Activated CD8-positive, alpha-beta memory T cell treated with anti-CD3 and anti-CD28 coated beads, Interleukin-2, amount 50 U/mL, for 4 hours (primary cell): ENCODE data around the gene HOXD12.

ENCODE experiments used
- DNase-seq: peaks from one replicate; pipeline ENCODE4 v3.0.0-alpha.2; 2020

Gene HOXD12

DNA sequence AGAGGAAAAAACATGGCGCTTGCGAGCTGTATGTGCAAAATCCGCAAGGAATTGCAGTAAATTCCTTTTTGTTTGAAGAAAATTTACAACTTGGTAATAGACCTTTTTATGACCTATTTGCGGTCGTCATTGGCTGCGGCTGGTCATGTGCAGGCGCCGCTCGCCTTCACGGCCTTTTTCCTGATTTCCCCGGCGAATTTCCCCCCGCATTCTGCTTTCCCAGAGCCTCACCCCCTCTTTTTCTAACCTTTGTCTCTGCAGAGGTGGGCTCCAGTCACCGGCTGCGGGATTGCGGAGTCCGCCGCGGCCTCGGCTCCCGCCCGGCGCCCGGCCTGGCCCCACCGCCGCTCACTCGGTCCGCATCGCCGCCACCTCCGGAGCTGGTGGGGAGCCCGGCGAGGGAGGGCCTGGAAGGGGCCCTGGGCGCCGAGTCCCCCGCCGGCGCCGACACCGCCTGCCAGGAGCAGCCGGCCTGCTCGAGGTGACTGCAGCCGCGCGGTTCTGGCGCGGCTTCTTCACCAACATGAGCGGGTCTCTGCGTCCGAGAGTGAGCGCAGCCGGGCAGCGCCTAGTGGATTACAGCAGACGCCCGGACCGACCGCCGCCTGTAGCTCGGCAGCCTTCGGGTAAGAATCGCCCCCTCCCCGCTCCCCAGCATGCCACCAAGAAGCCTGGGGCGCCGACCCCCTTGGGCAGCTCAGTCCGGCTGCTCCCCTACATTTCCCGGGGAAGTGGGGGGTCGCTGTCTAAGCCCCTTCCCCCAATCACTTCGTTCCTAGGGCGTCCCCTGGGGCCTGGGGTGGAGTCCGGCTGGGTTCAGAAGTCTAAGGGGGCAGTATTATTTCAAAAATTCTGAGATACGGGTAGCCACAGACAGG lies 37.0 kb downstream of the HOXD12 start:
- DNase-seq = no peak

DNA sequence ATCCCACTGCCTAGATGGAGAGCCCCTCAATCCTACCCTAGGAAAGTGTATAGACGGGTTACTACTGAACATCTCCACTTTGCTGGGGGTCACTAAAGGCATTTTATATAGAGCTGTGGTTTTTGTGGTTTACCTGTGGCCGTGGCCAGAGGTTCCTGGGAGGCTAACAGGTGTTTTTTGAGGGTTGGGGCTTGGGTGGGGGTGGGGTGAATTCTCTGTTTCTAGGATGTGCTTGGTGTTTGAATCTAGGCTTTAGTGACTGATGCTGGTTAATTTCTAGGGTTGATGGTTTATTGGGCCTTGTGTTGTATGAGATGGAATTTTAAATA lies 37.6 kb downstream of the HOXD12 start:
- no peak for DNase-seq

DNA sequence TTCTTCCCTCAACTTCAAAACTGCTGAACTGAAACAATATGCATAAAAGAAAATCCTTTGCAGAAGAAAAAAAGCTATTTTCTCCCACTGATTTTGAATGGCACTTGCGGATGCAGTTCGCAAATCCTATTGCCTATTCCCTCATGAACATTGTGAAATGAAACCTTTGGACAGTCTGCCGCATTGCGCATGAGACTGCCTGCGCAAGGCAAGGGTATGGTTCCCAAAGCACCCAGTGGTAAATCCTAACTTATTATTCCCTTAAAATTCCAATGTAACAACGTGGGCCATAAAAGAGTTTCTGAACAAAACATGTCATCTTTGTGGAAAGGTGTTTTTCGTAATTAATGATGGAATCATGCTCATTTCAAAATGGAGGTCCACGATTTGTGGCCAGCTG lies 38.3 kb downstream of the HOXD12 start:
- no peak for DNase-seq

DNA sequence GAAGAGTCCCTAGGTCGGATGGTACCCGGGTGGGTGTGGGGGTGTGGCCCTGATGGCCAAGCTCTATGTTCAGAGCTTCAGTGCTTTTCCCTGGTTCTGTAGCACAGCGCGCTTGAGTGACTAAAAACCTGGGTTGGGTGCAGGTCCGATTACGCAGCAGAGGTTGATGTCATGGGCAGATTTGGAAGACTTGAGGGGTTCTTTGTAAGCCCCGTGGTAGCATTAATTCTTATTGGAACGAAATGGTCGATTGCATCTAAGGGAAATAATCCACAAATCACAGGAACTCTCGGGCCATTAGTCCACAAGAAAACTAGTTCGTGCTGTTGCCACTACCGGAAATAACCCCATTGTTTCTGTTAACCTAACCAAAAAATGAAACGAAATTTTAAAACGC lies 38.9 kb downstream of the HOXD12 start:
- DNase-seq = peak; percentile 9

DNA sequence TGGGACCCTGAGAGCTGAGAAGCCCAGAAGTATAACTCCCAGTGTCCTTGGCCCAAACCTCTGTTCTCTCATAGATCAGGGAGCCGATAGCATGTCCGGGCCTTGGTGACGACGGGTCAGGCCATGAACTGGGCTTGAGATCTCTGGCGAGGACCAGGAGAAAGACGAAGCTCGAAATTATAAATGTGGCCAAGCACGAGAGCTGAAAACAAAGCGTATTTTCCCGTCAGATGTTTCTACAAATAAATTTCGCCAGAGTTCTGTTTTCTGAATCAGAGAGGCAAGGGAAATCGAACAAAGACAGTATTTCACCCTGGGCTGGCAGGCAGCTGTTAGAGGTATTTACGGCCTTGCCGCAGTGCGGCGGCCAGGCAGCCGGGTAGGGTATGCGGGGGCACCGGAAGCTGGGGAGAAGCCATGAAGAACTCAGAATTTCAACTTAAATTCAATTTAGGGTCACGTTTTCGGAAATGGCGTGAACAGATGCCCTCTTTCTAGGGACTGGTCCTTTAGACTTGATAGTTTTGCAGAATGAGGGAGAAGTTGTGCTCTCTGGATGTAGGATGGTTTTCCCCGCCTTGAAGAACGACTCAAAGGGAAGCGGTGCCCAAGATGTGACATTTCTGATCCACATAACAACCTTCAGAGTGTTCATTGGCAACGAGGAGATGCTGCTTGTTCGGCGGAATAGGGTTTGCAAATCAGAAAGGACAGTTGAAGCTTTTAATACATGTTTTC lies 39.5 kb downstream of the HOXD12 start:
- peak; percentile 7 for DNase-seq

DNA sequence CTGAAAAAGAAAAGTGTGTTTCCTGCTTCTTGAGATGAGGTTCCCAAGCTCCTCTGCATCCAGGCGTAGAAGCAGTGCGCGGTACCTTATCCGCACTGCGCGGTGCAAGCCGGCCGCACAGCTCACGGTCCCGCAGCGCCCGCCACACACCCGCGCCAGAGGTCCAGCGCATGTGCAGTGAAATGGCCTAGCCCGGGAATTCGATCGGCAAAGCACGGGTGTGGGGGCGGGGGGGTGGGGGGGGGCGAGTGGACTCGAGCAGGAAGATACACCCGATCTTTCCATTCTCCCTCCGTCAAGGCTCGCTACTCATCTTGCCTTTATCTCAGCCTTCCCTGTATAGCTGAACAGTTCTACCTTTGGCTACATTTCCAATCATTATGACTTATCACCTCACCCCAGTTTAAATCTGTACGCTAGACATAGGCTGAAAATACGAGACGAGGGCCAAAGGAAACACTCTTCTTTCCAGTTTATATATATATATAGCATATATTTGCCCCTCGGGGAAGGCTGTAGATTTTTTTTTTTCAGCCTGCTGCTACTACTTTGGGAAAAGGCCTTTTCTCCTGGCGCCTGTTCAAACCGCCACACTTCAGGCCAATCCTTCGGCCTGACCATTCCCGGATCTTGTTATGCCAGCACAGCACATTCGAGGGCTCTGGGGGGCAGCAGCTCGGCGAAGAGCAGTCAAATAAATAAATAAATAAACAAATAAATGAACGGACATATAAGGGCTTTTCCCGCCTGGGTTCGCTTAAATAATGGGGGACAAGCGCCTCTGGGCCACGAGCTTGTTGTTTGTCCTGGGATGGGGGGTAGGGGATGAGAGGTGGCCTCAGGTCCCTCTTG lies 40.3 kb downstream of the HOXD12 start:
- no peak for DNase-seq

DNA sequence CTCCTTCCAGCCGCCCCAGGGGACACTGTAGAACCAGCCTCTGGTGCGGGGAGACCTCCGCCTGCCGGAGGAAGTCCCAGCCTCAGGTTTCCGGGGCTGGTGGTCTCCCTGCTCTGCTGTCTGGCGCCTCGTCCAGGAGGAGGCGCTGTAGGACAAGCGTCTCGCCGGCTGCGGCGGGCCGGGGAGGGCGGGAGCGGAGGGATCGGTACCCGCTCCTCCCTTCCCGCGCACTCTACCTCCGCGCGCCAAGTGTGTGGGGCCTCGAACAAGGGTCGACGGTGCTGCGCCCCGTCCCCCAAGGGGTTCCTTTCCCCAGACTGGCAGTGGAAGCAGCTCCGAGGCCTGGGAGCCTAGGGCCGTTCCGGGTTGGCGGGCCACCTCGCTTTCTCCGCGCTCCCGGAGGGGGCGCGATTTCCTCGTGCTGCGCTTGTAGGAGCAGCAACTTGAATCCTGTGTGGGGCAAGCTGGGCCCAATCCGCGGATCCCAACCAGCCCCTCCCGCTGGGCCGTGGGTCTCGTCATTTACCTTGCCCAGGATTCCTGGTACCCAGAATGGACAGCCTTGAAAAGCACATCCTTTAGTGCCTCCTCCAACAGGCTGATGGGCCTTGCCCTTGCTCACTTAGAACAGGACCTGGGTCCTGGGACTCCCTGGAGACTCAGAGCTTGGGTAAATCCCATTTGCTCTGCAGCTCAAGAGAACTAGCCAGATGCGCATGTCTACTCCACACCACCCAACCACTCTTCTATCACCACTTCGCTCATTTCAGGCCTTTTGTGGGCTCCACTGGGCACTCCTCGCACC lies 41.1 kb downstream of the HOXD12 start:
- peak; percentile 68 for DNase-seq

DNA sequence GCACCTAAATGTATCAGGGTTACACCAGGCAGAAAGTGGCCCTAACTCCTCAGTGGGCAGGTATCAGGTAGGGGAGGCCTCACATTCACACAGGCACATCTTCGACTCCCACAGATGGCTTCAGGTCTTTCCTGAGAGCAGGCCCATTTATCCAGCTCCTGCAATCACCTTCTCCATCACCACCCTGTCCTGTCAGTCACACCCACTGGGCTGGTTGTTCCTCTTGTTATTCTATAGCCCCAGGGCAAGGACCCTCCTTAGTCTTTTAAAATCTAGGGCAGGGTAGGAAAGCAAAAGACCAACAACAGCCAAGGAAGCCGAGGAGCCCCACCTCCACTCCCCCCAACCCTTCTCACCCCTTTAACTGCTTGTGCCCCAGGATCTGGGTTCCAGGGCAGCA lies 42.7 kb downstream of the HOXD12 start:
- DNase-seq = no peak

DNA sequence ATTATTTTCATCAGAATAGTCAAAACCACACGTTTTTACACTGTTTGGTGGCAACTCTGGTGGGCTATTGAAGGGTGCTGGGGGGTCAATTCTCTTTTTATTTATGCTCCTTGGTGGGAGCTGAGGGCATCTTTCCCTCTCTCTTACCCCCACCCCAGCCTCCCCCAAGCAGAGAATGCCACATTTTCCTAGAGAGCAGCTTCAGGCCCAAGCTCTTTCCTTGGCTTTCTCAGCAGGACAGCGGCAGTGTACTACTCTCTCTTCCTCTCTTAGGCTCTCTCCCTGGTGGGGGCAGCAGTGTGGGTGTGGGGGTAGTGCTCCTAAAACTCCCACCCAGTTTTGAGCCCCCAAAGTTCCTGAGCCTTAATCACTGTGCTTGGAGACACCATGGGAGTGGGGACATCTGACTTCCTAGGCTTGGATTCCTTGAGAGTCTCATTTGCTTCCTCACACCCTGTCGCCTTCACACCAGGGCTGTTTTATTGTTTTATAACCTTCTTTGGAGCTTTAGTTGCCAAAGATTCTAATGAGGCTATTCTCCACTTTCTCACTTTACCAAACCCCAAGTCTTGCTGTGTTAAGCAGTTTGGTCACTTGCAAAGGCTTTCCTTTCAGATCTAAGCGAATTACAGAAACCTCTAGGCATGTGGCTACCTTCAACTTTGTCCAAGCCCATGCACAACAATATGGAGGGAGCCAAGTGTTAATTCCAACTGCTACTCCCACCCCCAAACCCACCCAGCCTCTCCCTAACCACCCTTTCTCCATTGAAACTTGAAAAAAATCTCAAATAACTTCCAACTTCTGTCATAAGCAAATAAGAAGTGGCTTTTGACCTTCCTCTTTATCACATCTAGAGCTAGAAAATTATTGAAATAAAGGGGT lies 45.7 kb downstream of the HOXD12 start:
- no peak for DNase-seq

DNA sequence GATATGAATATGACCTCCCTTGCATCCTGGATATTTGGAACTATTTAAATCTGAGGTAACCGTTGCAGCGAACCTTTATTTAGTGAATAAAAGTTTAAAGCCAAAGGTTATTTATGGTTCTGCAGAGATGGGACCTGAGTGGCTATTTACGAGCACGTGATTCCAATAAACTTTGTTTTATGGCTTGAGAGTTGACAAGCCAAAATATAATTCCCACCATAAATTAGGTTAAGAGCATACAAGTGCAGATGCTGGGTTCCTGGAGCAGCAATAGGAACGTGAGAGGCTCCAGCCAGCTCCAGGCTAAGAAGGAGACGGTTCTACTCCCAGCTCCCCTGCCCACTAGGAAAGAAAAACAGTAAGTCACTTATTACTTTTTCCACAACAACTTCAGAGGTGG lies 46.5 kb downstream of the HOXD12 start:
- DNase-seq = no peak

DNA sequence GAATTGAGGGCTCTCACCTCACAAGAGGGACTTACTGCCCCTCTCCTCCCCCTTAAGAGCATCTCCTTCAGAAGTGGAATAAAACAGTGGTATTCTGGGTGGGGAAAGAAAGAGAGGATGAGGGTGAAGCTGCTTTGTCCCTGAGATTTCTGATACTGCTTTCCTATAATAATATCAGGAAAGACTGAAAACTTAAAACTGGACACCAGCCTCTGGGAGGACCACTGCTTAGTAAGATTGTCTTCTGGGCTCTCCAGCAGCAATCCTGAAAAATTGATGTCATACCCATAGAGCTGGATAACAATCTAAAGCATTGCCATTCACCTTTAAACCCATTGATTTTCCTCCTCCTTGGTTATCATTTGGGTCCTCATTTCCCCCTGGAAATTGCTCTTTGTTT lies 47.0 kb downstream of the HOXD12 start:
- no peak for DNase-seq

DNA sequence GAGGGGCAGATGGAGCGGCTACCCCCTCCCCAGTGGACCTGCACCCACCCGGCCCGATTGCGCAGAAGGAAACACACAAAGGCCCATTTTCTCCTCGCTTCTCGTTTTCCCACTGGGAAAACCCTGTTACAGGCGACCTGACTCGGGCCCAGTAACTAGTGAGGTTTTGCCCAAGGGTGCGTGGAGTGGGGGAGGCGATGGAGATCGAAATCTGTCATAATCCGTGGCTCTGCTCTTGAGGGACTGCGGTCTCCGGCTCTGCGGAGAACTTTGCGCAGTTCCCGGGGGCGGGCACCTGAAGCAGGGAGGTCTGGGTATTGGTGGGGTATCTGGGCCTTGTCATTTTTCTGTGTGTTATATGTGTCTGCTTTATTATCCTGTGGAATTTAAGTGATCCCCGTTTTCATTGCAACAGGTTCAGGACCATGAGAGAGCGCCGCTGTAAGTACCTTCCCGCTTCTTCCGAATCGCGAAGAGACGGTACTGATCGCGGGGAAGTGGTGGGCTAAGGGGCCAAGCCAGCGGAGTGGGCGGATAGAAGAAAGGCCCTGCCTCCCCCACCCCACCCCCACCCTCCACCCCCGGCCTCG lies 47.7 kb downstream of the HOXD12 start:
- DNase-seq = no peak

DNA sequence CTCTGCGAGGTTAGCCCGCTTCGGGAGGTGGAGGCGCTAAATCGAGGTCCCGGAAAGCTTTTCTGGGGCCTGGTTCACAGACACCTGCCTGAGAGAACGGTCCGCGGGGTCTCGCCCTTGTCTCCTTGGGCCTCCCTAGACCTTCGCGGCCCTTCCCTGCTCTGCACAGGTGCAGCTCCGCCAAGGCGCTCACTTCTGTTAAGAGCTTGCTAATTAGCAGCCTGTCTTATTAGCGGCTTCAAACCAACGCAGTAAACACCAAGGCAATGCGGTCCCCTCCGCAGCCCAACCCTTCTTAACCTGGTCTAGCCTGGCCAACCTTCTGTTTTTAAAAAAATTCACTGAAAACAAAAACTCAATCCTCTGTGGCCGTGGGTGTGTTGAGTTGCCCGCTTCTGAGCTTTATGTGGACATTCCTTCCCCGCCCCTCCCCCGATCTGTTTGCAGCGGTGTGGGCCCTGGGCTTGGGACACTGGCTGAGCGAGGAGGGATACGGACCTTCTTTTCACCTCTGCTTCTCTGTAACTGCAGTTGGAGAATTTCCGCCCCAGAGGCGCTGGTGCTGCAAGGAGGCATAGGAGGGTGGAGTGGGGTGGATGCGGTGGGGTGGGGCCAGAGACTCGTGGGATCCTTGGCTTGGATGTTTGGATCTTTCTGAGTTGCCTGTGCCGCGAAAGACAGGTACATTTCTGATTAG lies 48.4 kb downstream of the HOXD12 start:
- no peak for DNase-seq

DNA sequence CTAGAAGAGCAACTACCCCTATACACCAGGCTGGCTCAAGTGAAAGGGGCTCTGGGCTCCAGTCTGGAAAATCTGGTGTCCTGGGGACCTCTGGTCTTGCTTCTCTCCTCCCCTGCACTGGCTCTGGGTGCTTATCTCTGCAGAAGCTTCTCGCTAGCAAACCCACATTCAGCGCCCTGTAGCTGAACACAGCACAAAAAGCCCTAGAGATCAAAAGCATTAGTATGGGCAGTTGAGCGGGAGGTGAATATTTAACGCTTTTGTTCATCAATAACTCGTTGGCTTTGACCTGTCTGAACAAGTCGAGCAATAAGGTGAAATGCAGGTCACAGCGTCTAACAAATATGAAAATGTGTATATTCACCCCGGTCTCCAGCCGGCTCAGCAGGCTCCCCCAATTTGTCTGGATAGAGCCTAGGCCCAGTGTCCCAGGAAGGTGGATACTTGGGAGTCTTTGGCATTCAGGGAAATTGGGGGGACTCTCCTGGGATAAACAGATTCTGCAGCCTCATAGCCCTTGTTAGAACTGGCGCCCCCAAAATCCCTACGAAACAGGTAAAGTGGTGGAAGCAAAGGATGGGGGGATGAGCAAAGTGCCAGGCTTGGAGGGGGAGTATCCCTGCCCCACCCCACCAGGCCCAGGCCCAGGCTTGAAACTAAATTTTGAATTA lies 49.3 kb downstream of the HOXD12 start:
- DNase-seq = no peak

DNA sequence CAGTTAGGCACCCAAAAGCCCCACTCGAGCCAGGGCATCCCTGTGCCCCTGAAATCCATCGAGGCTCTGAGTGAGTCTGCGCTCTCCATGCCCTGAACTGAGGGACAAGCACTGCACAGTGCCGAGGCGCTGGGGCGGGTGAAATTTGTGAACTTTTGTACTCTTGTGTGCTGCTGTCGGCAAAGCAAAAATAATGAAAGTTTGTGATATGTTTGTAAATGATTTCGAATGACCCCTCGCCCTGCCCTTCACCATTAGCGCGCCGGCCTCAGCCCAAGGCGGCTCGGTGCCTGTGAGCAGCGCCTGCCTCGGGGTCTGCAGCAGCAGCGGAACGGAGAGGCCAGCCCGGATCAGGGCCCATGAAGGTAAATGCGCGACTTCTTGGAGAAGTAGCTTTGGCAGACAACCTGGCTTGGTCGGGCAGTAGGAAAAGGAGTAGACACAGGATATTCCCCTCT lies 49.9 kb downstream of the HOXD12 start:
- no peak for DNase-seq

DNA sequence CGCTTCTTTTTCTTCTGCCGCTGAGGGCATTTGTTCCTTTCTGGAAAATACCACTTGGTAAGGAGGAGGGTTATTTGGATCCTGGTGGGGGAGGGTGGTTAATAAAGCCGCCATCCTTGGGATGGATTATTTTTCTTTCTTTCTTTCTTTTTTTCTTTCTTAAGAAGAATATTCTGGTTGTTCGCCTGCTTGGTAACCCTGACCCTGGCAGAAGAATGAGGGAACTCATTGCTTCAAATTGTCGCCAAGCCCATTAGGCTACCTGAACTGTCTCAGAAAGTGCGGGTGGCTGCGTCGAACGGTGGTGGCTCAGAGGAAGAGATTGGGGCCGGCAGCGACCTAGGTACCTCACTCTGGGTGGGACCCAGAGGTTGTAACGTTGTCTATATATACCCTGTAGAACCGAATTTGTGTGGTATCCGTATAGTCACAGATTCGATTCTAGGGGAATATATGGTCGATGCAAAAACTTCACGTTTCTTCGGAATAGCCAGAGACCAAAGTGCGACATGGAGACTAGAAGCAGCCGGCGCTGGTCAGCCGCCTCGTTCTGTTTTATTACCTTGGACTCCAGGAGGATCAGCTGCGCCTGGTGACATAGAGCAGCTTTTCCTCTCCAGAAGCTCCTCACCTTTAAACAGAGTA lies 50.5 kb downstream of the HOXD12 start:
- no peak for DNase-seq

DNA sequence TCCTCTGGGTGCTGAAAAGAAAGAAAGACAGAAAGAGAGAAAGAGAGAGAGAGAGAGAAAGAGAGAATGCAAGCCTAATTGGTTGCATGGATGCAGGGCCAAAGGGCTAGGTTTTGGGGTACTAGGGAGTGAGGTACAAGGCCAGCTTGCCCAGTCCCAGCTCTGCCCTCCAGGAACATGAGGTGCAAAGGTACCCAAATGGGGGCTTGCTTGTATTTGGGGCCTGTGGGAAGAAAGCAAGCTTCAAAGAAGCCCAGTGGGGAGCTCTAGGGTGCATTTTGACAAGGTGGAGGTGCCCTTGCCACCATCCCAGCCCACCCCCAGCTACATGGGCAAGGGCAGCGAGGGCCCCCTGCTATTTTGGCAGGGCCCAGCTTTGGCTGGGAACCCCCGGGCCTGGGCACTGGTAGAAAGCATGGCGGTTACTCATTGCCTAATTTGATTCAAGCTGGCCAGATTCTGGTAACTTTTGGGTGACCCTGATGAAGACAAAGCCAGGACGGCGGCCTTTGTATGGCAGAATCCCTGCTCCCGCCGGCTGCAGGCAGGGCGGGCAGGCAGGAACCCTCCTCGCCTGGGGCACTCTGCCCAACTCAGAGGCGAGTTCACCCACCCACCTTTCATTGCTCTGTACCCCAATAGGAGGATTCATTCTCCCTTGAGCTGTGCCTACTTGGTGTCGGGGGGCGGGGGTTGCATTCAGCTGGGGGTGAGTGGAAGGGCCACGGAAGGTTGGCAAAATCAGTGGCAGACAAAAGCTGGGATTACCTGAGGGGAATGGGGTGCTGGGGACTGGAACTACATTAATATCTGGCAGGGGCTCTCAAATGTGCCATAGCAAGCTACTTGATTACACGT lies 51.2 kb downstream of the HOXD12 start:
- DNase-seq = no peak
